HCT116 (cell line): ENCODE results near the gene RTN4IP1. TPM values are rescaled to one million over a fixed set of nuclear protein-coding genes. Genes with fewer than 3 reads are reported as not detected.

Experiments used
- ATAC-seq: fragments of 200-7000 bp; cut with Tn5 transposase; 2 replicates; pipeline ENCODE4 v1.9.1; 2020; ENCODE audit warnings: mild to moderate bottlenecking, moderate library complexity
- BruUV-seq: library from RNA; stranded (reverse); fragments of 400-500 nt; replicated peaks from 2 replicates; lab custom pipeline; 2021; lab: Mats Ljungman, UMichigan
- CTCF ChIA-PET: fragments of 300-600 bp; sonication (Branson Sonifier 250); formaldehyde crosslinking; loops from one replicate; lab custom pipeline; 2021; ENCODE audit warnings: antibody characterized with exemption; lab: Charles Lee
- POLR2A ChIA-PET: fragments of 300-600, 350-600 bp; sonication (Branson Sonifier 250); formaldehyde crosslinking; loops from one replicate; lab custom pipeline; 2021; ENCODE audit warnings: antibody characterized with exemption; lab: Charles Lee
- RAD21 ChIA-PET, 2 experiments: fragments of 300-600 bp; sonication (Branson Sonifier 250); formaldehyde crosslinking; loops; one replicate each; lab custom pipeline; 2023; ENCODE audit warnings: low total read pairs in 2 of 2; ENCODE audit not compliant: uncharacterized antibody in 2 of 2, unreplicated experiment in 2 of 2, low non-redundant PET in 1 of 2; lab: Charles Lee
- DNase-seq: peaks from one replicate; pipeline ENCODE4 v3.0.0-alpha.2; 2010; ENCODE audit warnings: low read depth, low spot score
- H2AFZ ChIP-seq: fragments of 200-600 bp; shearing (Covaris generic), sonication (generic); 2 replicates; pipeline ENCODE4 v1.6.1; 2017; ENCODE audit warnings: low read depth, mixed run types, mixed read lengths, antibody characterized with exemption, low read length; ENCODE audit not compliant: poor library complexity, severe bottlenecking
- H3K27ac ChIP-seq: 2 replicates; pipeline ENCODE4 v1.5.1; 2012; ENCODE audit warnings: low read depth, low read length
- H3K27me3 ChIP-seq: fragments of 200-600 bp; sonication (generic); 2 replicates; pipeline ENCODE4 v1.6.1; 2016; ENCODE audit warnings: mixed run types, low read length, mixed read lengths; ENCODE audit not compliant: insufficient read depth
- H3K36me3 ChIP-seq, 2 experiments: fragments of 200-500 bp in 1 of 2; fragments of 200-600 bp in 1 of 2; sonication (Bioruptor generic) in 1 of 2; sonication (generic) in 1 of 2; 2 replicates each; pipeline versions ENCODE4 v1.5.1 to v1.6.1; 2014 to 2016; ENCODE audit warnings: low read length in 2 of 2, inconsistent platforms in 1 of 2, mixed read lengths in 1 of 2, mixed run types in 1 of 2; ENCODE audit not compliant: insufficient read depth in 2 of 2, control insufficient read depth in 1 of 2
- H3K4me1 ChIP-seq, 2 experiments: fragments of 200-600 bp in 1 of 2; sonication (generic) in 1 of 2; 2 replicates each; pipeline versions ENCODE4 v1.5.1 to v1.6.1; 2012 to 2017; ENCODE audit warnings: low read length in 2 of 2, inconsistent platforms in 1 of 2, mild to moderate bottlenecking in 1 of 2, mixed read lengths in 1 of 2, mixed run types in 1 of 2, moderate library complexity in 1 of 2; ENCODE audit not compliant: insufficient read depth in 2 of 2, control insufficient read depth in 1 of 2
- H3K4me2 ChIP-seq: fragments of 200-600 bp; sonication (generic); 2 replicates; pipeline ENCODE4 v1.6.1; 2017; ENCODE audit warnings: mixed run types, low read length, mixed read lengths
- H3K4me3 ChIP-seq, 2 experiments: fragments of 200-600 bp in 1 of 2; sonication (generic) in 1 of 2; replicated peaks in 1 of 2; 2 replicates each; pipeline ENCODE4 v1.5.1; 2011 to 2016; ENCODE audit warnings: low read length in 2 of 2, control low read depth in 1 of 2, low read depth in 1 of 2, mild to moderate bottlenecking in 1 of 2, mixed read lengths in 1 of 2, mixed run types in 1 of 2
- H3K79me2 ChIP-seq: fragments of 200-600 bp; sonication (generic); 2 replicates; pipeline ENCODE4 v1.6.1; 2017; ENCODE audit warnings: mild to moderate bottlenecking, mixed run types, low read length, moderate library complexity, mixed read lengths; ENCODE audit not compliant: insufficient read depth
- H3K9ac ChIP-seq: fragments of 200-600 bp; sonication (generic); 2 replicates; pipeline ENCODE4 v1.6.1; 2016; ENCODE audit warnings: low read length, mixed read lengths
- H3K9me2 ChIP-seq: fragments of 200-600 bp; sonication (generic), shearing (Covaris generic); 2 replicates; pipeline ENCODE4 v1.6.1; 2017; ENCODE audit warnings: mixed run types, mild to moderate bottlenecking, moderate library complexity; ENCODE audit not compliant: insufficient read depth
- H3K9me3 ChIP-seq, 2 experiments: fragments of 200-500 bp in 1 of 2; fragments of 200-600 bp in 1 of 2; sonication (Bioruptor generic) in 1 of 2; sonication (generic) in 1 of 2; 2 replicates each; pipeline ENCODE4 v1.6.1; 2014 to 2017; ENCODE audit warnings: low read length in 2 of 2, mixed read lengths in 2 of 2, inconsistent platforms in 1 of 2, low read depth in 1 of 2, mild to moderate bottlenecking in 1 of 2, mixed run types in 1 of 2, moderate library complexity in 1 of 2; ENCODE audit not compliant: control insufficient read depth in 1 of 2, insufficient read depth in 1 of 2
- H4K20me1 ChIP-seq: fragments of 200-600 bp; sonication (generic), shearing (Covaris generic); 2 replicates; pipeline ENCODE4 v1.6.1; 2017; ENCODE audit warnings: mixed run types, mild to moderate bottlenecking, moderate library complexity; ENCODE audit not compliant: insufficient read depth
- EGR1 ChIP-seq: IDR thresholded peaks from 2 replicates; pipeline ENCODE4 v1.6.1; 2012; ENCODE audit warnings: low read depth
- ELF1 ChIP-seq: IDR thresholded peaks from 2 replicates; pipeline ENCODE4 v1.6.1; 2012; ENCODE audit warnings: low read depth, borderline replicate concordance
- EZH2phosphoT487 ChIP-seq: fragments of 200-600 bp; IDR thresholded peaks from 2 replicates; pipeline ENCODE4 v1.6.1; 2018; ENCODE audit warnings: antibody characterized with exemption, borderline replicate concordance
- MAX ChIP-seq: IDR thresholded peaks from 2 replicates; pipeline ENCODE4 v1.6.1; 2012
- REST ChIP-seq: IDR thresholded peaks from 2 replicates; pipeline ENCODE4 v1.6.1; 2012; ENCODE audit warnings: low read depth
- SP1 ChIP-seq: IDR thresholded peaks from 2 replicates; pipeline ENCODE4 v1.6.1; 2012; ENCODE audit warnings: low read depth
- YY1 ChIP-seq: IDR thresholded peaks from 2 replicates; pipeline ENCODE4 v1.6.1; 2011; ENCODE audit warnings: low read length, low read depth, moderate library complexity, mild to moderate bottlenecking; ENCODE audit not compliant: insufficient replicate concordance; ENCODE audit errors: extremely low read depth
- ZBTB33 ChIP-seq: IDR thresholded peaks from 2 replicates; pipeline ENCODE4 v1.6.1; 2011; ENCODE audit warnings: mild to moderate bottlenecking, low read length, moderate library complexity; ENCODE audit not compliant: insufficient replicate concordance; ENCODE audit errors: extremely low read depth
- ZNF274 ChIP-seq: fragments of 200-500 bp; sonication (Bioruptor generic); IDR thresholded peaks from 2 replicates; pipeline ENCODE4 v1.6.1; 2014; ENCODE audit warnings: mild to moderate bottlenecking, low read depth, low read length, inconsistent platforms
- intact Hi-C: fragments of 100-400 bp; cut with micrococcal nuclease; formaldehyde crosslinking; loops from 2 replicates; pipeline ENCODE4 v1.10.0; 2022
- total RNA-seq: library from RNA; stranded (reverse); gene quantifications from one replicate; pipeline ENCODE4 v1.2.1, GENCODE V29; 2021; ENCODE audit not compliant: unreplicated experiment

The RTN4IP1 gene
- total RNA-seq, 1 experiment from 2014 or later = 9.1 TPM

- Histone ChIP-seq H2AFZ (no peak overlapping the region), H3K9me2 (no peaks in the 10 kb centered on the region), H3K36me3 (peaks cover 21 to 57% of the 10 kb centered on the region in 2 experiments), H3K9me3 (peaks cover 5 to 9% of the 10 kb centered on the region in 2 experiments; a peak in 2 of 4 replicates), H3K79me2 (no peaks in the 10 kb centered on the region), H3K4me3 (no peak overlapping the region), H3K27ac (no peak overlapping the region), H3K27me3 (no peaks in the 10 kb centered on the region), H3K9ac (no peak overlapping the region), H3K4me1 (no peaks in the 10 kb centered on the region), H3K4me2 (no peak overlapping the region), H4K20me1 (no peaks in the 10 kb centered on the region)
- intact Hi-C loops = no loop called here
- ChIA-PET POLR2A (no interaction called here), RAD21 (no interaction called here), CTCF (no interaction called here)
- DNase-seq (no peak), ATAC-seq (no peak)
- TF ChIP-seq EGR1 (no peak), ZBTB33 (no peak), EZH2phosphoT487 (no peak), MAX (no peak), REST (no peak), ELF1 (no peak), ZNF274 (no peak), SP1 (no peak), YY1 (no peak)
- BruUV-seq = no TSS peak
Measured at GRCh38 chr6:106659859-106660258, 30.6 kb upstream of the RTN4IP1 start.
